ENCODE results near the gene ST14.
A peak's percentile ranks its signal among the peaks of the same experiment; 100 is the strongest.

Gene ST14

DNA sequence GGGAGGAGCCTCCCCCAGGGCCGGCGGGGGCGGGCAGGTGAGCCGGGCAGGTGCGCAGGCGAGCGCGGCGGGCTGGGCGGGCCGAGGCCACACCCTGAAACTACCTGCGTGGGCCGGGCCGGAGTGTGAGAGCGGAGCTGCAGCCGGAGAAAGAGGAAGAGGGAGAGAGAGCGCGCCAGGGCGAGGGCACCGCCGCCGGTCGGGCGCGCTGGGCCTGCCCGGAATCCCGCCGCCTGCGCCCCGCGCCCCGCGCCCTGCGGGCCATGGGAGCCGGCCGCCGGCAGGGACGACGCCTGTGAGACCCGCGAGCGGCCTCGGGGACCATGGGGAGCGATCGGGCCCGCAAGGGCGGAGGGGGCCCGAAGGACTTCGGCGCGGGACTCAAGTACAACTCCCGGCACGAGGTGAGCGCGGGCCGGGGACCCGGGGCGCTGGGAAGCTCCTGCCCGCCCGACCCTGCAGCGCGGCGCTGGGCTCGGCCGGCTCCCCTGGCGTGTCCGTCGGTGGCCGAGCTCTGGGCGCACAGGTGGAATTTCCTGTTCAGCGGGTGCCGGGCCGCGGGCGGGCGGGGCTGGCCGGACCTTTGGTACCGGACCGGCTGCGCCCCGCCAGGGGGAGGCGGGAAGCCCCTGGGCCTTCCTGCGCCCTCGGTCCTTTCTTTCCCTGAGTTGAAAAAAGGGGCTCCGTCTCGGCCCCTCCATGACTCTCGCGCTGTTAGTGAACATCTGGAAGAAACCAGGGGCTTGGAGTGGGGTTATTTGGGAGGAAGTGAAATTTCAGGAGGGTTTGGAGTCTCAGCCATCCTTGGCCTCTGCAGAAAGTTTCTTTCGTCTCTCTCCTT, at the start of gene ST14:
Gene ST14, plus strand, starts transcription at position 126 of the 841 bp plus-strand sequence. Its CDS starts 198 bp downstream, at position 324.
- no peak for DNase-seq

DNA sequence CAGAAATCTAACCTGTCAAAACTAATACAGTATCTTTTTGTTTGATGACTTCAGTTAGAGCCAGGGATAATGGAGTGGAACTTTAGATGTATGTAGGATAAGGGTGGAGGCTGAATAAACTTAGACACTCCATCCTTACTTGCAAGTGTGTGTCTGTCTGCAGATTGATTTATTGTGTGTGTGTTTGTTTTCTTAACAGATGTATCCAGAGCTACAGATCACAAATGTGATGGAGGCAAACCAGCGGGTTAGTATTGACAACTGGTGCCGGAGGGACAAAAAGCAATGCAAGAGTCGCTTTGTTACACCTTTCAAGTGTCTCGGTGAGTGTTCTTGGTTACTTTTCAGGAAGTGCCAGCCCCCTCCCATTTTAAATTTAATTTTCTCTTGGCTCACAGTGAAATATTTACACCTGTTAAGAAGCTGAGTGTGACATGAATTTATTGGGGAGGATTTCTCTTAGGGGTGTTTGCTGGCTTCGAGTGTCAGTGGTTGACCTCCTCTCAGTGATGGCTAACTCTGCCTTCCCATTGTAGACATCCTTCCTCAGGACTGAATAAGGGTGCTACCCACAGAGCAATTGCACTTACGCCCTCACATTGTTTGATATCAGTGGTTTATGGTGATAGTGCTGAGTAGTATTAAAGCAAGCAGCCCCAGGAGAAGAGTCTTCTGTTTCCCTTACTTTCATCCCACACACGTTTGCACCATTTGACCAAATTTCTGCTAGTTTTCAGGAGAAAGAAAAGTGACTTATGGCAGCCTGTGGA, 49.1 kb upstream of the ST14 start:
- no peak for DNase-seq

DNA sequence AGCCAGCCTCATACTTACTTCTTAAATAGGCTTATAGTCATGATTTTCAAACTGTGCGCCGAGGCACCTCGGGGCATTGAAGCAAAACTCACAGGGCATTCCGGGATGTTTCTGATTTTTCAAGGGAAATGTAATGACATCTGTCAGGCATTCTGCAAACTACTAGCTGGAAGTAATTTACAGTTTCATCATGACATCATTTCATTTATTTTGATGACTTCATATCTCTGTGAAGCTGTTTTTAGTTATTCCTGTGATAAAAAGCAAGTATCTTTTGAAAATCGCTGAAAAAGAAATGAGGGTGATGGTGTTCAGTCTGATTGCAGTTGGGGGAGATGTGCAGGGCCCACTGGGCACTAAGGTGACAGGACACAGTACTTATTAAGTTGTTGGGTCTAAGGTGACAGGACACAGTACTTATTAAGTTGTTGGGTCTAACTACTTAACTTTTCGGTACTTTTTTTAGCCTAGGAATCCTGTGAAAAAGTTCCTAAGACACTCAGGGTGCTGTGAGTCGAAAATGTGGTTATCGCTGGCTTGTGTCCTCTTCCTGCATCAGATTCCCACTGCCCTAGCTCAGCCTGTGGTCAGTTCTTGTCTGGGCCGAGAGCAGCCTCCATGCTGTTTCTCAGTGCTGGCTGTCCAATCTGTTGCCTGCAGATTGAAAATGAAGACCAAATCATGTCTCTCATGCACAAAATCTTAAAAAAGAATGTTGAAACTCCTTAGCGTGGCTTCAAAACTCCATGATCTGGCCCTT, 47.3 kb upstream of the ST14 start:
- DNase-seq = no peak

DNA sequence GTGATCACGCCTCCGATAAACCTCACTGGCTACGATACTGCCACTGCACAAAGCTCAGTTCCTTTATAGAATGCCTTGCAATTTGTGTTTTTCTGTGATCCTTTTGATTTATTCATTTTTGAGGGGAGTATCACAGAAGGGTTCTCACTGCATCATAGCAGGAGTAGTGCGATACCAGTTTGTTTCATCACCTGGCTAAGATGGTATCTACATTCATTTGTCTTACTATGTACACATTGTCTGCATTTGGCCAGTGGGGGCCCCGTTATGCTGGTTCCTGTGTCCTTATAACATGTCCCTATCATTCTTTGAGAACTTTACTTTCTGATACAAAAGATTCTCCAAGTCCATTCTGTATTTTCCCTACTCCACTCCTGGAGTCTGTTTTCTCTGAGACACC, 45.3 kb upstream of the ST14 start:
- DNase-seq = no peak

DNA sequence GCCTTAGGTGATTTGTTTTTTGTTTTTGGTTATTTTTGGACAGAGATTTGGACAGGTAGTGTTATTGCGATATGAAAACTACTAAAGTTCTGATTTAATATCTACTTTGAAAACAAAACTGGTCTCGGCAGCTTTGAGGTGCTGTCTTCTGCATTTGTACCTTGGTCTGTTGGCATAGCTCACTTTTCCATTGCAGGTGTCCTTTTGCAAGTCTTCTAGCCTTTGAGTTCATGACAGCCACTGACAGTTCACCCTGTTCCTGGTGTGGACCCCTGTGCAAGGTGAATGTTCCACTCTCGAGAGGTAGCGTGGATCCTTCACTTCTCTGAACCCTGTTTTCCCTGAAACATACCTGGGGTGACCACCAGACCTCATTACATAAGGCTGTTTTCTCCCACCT, 44.9 kb upstream of the ST14 start:
- no peak for DNase-seq

DNA sequence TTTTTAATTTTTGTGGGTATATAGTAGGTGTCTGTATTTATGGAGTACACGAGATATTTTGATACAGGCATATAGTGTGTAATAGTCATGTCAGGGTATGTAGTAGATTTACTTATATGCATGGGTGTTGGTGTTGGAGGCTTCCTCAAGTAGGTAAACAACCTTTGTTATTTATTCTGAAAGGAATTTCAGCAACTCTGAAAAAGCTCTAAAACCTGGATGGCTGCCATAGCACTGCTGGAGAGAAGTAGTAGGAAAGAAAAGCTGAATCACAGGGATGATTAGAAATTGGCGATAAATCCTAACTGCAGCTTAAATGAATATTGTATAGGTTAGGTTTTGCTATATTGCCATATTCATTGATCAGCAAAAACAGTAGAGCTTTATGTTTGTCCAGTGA, 44.4 kb upstream of the ST14 start:
- DNase-seq = no peak

DNA sequence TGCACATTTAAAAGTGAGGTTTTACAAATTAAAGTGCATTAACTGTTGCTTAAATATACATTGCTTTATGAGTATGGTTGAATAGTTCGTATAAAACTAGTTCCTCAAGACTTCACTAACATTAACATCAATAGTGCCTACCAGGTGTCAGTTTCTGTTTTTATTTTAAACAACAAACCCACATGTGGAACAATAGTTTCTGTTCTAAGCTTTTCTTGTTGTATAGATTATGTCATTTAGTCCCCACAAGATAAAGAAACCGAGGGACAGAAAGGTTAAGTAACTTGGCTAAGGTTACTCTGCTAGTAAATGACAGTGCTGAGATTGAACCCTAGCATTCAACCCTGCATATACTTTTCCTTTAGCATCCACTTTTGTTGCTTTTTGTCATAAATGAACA, 41.4 kb upstream of the ST14 start:
- no peak for DNase-seq

DNA sequence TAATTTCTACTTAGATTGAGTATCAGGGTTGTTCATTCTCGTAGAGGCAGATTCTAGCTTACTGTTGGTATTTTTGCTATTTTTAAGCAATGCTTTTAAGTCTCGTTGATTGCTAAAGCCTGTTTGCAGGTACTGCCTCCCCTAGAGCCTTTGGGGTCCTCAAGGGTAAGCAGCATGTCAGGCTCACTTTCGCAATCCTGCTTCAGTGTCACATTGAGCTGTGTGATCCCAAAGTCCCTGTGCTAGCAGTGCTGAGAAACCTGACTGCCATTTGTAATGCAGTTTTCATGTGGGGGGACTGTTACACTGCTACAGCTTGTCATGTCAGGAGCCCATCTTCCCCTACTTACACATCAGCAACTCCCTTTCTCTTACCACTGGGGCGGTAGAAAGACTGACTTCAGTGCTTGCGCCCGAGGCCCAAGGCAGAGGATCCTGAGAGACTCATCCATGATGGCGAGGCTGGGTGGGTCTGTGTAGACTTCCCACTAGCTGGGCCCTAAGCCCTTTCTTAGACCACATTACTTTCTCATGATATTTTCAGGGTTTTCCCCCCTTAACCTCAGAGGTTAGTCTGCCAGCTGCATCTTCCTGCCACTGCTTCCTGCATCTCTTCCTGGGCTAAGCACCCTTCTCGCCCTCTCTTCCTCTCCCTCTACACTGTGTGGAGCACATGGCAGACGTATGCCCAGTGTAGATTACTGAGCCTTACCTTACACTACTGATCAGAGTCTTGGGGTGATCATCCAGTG, 40.8 kb upstream of the ST14 start:
- DNase-seq = no peak

DNA sequence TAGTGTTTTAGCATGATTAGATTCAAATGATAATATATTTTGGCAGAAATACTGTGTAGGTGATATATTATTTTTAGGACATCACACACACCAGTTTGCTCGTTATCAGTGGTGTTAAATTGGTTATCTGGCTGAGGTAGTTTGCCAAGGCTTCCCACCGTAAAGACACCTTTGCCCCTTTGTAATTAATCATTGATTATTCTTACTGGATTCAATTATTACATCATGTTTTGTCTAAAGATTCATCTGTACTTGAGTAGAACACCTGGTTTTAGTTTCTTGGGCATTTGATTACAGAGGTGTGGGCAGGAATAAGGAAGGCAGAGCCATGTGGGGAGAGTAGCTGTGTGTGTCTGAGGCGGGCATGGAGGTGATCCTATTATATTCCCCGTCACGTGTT, 39.5 kb upstream of the ST14 start:
- no peak for DNase-seq

DNA sequence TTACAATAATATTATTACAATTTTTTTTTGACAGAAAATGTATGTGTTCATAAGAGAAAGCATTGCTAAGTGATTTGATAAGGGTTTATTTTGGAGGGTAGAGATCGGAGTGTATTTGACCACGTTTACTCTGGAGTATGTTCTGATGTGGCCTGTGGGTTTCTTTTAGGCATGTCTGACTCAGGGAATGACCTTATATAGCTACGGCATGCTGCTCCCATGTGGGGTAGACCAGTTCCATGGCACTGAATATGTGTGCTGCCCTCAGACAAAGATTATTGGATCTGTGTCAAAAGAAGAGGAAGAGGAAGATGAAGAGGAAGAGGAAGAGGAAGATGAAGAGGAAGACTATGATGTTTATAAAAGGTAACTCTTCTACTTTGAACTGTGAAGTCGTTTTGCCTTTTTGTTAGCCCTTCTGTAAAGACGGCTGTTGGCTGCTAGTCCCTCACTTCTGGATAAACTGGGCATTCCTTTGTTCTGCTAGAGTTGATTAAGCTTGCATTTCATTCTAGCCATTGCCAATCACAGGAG, 38.1 kb upstream of the ST14 start:
- no peak for DNase-seq

DNA sequence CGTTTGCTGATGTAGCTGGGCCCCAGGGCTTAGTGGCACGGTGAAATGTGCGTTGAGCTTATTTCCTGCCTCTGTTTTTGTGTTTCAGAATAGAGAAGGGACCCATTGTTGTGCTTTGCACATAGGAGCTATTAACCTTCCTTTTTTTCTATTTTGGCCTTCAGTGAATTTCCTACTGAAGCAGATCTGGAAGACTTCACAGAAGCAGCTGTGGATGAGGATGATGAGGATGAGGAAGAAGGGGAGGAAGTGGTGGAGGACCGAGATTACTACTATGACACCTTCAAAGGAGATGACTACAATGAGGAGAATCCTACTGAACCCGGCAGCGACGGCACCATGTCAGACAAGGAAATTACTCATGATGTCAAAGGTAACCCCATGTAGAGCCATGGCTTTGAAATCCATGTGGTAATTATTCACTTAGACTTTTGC, 37.4 kb upstream of the ST14 start:
- DNase-seq = no peak

DNA sequence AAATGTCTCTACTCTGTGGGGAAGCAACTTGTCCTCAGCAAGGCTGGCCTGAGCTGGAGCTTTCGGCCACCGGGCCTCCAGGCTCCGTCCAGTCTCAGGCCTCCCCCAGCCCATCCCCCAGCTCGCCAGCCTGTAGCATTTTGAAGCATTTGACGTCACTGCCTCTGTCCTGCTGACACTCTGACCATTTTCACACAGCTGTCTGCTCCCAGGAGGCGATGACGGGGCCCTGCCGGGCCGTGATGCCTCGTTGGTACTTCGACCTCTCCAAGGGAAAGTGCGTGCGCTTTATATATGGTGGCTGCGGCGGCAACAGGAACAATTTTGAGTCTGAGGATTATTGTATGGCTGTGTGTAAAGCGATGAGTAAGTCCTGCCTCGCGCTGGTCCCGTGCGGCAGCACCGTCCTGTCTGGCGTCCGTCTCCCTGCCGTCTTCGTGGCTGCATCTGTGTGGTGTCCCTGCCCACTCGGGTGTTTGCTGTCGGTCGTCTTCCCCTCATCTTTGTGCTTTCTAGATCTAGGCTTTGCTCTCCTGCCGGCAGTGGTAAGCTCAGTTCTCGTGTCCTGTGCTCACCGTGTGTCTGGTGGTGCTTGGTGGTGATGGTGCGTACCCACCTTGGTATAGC, 36.1 kb upstream of the ST14 start:
- DNase-seq = no peak

DNA sequence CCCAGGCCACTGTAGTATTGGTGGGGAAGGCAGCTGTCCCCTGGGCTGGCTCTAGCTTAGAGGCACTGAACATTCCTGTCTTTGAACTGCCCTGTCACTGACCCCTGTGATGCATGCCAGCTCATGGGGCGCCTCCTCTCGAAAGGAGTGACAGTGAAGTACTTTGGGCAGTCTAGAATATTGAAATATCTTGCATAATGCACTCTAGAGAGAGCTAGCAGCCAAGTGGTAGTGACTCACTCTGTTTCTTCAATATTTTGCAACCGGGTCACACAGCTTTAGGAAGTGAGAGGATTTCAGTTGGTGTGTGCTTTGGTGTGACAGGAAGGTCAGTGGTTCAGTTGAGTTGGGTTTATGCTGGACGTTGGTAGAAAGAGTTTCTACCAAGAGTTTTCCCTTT, 35.5 kb upstream of the ST14 start:
- DNase-seq = no peak

DNA sequence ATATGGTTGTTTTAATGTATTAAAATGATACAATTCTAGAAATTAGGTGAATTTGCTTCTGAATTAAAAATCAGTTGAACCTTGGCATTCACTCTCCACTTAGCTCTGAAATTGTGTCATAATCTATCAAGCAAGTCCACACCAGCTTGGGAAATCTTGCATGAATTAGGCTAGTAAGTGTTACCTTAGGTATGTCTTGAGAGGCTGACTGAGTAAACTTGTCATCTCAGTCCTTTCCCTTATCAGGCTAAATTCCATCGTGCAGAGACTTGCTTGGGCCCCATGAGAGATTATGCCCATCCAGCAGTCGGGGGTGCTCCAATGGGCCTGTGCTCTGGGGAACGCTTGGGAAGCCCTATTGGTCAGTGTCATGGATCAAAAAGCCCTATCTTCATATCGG, 33.9 kb upstream of the ST14 start:
- no peak for DNase-seq

DNA sequence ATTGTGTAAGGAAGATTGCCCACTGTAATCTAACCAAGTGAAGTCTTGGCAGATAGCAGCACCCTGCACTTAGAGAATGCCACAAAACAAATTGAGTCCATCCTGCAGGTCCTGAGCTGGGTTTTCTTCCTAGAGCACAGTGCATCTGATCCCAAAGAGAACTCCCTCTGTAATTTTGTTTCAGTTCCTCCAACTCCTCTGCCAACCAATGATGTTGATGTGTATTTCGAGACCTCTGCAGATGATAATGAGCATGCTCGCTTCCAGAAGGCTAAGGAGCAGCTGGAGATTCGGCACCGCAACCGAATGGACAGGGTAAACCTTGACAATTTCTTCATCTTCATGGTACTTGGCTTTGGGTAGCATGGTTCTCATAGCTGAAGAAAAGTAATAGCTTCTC, 33.1 kb upstream of the ST14 start:
- no peak for DNase-seq

DNA sequence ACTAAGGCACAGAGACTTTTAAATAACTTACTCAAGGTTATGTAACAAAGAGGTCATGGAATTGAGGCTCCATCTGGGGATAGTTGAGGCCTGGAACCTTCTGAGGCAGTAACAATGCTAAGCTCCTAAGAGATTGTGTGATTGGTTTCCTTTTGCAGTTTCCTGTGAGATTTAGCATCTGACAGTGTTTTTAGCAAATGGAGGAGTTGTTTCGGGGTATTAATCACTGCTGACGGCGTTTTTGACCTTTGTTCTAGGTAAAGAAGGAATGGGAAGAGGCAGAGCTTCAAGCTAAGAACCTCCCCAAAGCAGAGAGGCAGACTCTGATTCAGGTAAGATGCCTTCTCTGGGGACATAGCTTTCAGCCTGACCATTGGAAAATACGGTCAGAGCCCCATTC, 32.1 kb upstream of the ST14 start:
- no peak for DNase-seq

DNA sequence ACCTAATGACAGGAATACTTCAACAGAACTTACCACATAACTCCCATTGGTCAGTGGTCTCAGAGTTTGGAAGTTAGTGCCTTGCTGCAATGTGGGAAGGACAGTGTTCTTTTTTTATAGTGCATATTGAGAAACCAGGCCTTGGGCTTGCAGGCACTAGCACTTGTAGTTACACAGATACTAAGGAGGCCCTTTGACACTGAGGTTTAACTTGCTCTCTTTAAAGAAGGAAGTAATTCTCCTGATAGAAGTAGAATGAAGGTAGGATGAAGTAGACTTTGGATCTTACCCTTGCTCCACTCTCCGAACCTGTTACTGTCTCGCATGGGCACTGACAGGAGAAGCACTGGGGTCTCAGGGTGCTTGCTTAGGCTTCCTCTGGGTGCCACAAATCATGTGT, 31.0 kb upstream of the ST14 start:
- DNase-seq = no peak

DNA sequence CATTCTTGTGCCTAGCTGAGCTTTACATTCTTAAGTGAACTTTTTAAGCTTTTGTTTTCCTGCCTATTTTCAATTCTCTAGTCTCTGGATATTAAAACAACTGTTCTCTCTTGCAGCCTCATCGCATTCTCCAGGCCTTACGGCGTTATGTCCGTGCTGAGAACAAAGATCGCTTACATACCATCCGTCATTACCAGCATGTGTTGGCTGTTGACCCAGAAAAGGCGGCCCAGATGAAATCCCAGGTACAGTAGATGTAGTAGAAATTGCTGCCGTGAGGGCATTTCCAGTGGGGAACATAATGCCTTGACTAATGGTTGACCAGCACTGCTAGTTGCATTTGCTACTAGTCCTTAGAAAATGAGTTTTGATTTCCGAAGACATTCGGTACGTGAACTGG, 29.7 kb upstream of the ST14 start:
- no peak for DNase-seq

DNA sequence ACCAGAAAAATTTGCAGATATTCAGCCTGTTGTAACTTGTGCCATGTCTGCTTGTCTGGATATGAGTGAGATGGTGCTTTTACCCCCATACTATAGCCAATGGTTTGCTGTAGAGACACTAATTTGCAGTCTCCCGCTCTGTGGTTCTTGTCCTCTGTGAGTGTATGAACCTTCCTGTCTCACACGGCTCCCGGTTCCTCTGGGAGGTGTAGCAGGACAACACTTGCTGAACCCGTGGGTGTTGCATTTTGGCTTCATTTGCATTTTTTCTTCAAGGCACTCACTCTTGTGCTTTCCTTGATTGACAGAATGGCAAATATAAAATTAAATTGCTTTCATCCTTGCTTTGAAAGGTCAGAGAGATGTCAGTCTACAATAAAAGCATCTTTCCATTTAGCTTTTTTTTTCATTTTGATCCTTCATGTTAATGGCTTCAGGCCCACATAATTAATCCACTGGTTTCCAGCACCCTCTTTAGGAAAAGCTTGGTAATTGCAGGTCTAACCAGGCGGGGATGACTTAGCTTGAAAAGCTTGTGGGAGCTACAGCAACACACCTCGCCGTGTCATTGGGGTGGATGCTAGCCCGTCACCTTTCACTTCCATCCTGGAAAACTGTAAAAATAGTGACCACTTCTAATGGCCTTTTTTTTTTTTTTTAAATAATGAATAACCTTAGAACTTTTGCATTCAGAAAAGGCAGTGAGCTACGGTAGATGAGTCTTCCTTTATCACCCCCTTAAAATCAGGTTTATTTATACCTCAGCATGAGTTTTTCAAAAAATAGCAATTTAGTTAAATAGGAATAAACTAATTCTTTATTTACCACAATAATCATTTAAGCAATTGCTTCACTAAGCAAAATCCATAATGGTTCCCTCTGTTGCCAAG, 27.4 kb upstream of the ST14 start:
- DNase-seq = peak; percentile 55

DNA sequence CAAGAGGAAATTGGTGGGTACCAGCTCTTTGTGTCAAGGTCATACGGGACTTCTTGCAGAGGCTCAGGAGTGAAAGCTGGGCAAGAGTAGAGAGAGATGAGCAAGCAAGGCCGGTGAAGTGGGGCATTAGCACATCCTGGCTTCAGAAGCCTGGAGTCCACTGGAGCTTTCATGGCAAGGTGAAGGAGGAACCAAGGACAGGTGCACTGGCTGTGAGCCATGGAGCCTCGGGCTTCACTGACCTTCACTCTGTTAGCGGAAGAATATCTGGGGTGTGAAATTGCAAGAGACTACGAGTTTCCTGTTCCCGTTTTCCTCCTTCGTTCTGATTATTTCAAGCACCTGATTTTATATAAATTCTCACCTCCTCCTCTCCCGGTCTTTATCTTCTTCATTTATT, 25.9 kb upstream of the ST14 start:
- DNase-seq = no peak

DNA sequence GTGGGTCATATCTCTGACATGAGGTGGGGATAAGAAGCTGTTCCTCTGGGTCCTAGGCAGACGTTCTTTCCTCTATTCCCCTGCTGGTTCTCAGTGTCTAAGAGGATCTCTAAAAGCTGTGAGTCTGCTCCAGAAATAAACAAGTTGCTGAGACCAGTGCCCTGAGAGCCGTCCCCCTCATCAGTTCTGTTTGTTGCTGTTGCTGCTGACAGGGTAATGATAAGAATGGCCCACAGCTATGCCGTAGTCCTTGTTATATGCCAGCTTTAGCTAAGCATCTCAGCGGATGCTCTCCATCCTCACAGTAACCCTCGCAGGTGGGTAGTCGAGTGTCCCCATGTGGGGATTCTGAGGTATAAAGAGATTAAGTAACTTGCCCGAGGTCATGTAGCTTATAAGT, 23.5 kb upstream of the ST14 start:
- no peak for DNase-seq
